ENCODE data around the gene FAM110D.

GRCh38 chr1:26210147-26210870 is 51.4 kb downstream of the FAM110D start:
- TF ChIP-seq CTCF (IDR thresholded peaks at IDR 0.05) (no peak), POLR2A (IDR thresholded peaks at IDR 0.05) (no peak)

Data from thyroid gland (tissue), 4 donors.